ENCODE results near the gene TBRG1.
"Not testable (repeated sequence)": the region's sequence is repeated elsewhere in the genome, so short reads cannot be mapped to it uniquely, and the experiment has no call there.

Gene TBRG1, protein sequence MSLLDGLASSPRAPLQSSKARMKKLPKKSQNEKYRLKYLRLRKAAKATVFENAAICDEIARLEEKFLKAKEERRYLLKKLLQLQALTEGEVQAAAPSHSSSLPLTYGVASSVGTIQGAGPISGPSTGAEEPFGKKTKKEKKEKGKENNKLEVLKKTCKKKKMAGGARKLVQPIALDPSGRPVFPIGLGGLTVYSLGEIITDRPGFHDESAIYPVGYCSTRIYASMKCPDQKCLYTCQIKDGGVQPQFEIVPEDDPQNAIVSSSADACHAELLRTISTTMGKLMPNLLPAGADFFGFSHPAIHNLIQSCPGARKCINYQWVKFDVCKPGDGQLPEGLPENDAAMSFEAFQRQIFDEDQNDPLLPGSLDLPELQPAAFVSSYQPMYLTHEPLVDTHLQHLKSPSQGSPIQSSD

DNA sequence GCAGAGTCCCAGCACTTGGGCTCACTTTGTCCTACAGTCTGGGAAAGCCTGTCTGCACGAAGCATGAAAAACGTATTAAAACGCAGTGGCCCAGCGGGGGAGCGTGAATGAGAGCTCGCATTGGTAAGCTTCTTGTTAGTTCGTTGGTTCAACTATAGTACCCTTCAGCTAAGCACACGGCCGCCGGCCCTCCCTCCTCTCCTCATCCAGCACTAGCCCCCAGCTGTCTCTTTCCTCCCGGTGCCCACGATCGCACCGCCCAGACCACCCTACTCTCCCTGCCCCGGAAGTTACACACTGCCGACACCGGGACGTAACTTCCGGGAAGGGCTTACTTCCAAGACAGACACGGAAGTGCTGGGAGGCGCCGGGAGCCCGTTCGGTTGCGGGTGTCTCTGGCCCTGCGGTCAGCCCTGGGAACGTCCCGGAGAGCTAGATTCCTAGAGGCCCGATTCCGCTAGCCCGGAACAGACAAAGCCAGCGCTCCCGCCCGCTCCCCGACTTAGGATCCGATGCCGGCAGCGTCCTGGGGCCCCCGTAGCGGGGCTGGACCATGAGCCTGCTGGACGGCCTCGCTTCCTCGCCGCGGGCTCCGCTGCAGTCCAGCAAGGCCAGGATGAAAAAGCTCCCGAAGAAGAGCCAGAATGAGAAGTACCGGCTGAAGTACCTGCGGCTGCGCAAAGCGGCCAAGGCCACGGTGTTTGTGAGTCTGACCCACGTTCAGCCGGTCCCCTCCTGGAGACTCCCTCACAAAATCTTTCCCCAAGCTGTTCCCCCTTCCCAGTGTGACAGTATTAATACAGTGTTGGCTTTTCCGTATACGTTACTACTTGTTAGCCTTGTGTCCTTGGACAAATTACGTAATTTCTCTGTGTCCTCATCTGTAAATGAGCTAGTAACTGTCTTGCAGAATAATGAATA lies at the start of gene TBRG1:
TSS of gene TBRG1 (plus strand) at position 334 of the 921 bp plus-strand sequence. CDS start at position 554, 220 bp downstream.
- peak; percentile 71 to 79 (median 78) for DNase-seq (ENCODE audit: low read depth in 3 of 3)

DNA sequence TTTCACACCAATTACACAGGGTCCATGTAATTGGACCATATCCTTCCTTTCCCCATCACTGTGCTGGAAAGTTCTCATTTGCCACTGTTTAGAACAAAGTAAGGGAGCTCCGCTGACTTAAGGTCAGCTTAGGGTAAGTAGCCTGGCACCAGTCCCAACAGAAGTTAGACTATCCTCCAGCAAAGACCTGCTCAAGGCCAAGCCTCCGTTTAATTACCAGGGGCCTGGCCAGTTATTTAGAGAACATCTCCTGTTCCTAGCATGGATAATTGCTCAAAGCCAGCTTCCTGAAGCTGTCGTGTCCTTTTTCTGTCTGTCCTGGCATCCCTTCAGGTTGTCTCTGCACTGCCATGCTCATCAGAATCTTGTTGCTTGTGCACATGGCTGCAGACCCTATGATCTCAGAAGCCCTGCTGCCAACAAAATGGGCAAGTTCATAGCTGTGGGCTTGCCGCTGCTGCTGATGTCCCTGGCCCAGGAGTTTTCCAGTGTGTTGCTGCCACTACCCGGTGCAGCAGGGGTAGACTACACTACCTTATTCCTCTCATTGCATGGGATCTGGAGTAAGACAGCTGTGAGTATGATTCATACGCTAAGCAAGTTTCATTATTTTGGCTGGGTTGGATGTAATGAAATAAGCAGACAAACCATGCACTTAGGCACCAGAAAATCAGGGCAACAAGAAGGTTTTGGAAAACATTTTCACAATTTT lies 44.8 kb upstream of the TBRG1 start:
- DNase-seq (ENCODE audit: low read depth in 3 of 3): no peak

DNA sequence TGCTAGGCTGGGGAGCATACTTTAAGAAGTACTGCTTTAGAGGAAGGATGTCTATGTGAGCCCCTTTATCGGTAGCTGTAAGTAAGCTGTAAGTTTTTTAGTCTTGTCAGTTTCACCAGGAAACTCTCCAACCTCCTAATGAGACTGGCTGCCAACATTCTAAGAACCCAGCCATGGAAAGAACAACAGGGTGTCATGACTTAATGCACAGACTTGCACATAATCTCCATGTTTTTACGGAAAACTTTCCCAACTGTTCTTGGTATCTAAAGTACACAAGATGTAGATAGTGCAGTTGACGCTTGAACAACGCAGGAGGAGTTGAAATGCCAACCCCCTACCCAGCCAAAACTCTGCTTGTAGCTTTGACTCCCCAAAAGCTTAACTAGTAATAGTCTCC lies 43.9 kb upstream of the TBRG1 start:
- DNase-seq (ENCODE audit: low read depth in 3 of 3): no peak

DNA sequence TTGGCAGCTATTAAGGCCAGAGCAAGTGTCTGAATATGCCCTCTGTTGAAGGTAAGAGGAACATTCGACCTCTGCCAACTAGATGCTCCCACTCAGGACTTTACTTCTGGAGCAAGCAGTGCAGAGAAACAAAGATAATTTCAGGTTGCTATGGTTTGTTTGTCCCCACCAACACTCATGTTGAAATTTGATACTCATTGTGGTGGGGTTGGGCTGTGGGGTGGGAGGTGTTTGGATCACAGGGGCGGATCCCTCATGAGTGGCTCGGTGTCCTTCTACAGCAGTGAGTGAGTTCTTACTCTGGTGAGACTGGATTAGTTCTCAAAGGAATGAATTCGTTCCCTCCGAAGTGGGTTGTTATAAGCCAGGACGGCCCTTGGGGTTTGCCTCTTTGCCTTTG lies 40.8 kb upstream of the TBRG1 start:
- no peak for DNase-seq (ENCODE audit: low read depth in 3 of 3)

DNA sequence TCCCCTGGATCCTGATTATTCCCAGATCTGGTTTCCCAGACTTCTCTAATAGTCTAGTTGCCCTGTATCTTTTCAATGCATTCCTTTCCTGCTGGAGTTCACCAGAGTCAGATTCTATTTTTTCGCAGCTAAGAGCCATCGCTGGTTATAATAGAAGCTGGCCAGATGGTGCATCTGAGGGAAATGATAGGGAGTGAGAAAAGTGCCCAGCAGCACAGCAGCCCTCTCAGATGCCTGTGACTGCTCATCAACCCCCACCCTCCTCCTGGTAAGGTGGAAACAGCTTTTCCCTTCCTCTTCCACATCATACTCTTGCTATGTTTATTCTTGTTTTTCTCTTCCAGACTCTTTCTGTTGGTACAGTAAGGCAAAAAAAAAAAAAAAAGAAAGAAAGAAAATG lies 40.1 kb upstream of the TBRG1 start:
- no peak for DNase-seq (ENCODE audit: low read depth in 3 of 3)

DNA sequence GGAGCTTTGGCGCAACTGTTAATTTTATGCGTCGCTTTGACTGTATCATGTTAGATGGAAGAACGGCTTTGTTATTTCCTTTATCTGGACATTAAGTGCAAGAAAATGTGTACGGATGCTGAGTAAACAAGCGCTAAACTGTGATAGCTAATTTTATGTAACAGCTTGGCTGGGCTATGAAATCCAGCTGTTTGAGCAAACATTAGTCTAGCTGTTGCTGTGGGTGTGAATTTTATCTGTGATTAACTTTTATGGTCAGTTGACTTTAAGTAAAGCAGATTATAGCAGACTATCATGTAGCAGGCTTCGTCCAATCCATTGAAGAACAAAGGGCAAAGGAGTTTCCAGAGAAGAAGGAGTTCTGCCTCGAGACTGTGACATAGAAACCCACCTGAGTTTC lies 38.9 kb upstream of the TBRG1 start:
- DNase-seq (ENCODE audit: low read depth in 3 of 3): no peak

DNA sequence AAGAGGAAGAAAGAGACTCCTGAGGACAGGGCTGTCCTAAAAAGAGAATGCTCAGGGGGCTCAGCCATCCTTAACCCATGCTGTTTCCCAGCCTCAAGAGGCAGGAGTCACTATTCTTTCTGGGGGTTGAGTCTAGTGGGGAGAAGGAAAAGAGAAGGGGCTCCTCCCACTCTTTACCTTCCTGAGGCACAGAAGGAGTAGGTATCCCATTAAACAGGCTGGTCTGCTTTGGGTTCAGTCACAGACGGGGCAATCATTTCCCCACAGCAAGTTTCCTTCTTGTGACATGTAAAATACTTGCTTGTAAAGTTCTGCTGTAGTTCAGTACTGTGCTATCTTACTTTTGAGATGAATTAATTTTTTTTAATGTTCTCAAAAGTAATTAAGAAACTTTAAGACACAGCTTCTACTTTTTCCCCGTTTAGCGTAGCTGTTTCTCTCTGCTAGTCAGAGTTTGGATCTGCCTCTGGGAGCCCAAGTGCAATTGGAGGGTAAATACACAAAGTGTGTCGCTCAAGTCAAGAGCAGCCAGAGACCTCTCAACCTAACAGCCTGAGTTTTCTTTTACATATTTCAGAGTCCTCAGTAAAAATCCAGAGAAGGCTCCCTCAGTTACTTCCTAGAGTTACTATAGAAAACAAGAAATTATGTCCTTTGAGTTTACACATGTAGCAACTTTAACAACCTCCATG lies 37.8 kb upstream of the TBRG1 start:
- DNase-seq (ENCODE audit: low read depth in 3 of 3): no peak

DNA sequence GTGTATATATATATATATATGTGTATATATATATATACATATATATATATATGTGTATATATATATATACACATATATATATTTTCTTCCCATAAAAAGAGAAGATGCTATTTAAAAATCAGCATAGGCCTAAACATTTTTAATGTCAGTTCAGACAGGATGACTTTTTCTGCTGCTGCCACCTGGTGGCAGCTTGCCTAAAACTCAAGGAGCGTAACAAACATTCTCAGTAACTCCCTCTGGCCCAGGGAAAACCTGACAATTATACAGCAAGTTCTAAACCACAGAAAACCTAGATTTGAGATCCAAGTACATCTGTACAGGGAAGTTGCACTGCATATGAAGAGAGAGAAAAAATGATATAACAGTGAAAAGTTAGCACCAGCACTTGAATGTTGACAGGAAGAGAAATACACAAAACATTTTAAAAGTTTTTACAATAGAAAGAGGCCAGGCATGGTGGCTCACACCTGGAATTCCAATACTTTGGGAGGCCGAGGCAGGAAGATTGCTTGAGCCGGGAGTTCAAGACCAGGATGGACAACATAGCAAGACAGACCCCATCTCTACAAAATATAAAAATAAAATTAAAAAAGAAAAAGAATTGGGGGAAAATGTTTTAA lies 36.3 kb upstream of the TBRG1 start:
- peak; percentile 3 to 35 (median 7) for DNase-seq (ENCODE audit: low read depth in 3 of 3)

DNA sequence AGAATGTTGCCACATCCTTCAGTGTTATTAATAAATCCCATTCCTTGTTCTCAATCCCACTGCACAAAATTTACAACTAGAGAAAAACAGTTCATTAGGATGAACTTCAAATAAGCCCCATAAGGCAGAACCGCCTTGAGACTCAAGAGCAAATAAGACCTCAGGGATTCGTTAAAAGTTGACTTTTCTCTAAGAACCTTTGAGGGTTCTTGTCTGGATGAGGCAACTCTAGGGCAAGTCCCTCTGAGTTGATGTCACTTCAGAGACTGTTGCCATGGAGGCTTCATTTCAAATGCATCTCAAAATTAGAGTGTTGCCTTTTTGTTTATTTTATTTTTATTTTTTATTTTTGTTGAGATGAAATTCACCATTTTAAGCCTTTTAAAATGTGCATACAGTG lies 31.2 kb upstream of the TBRG1 start:
- no peak for DNase-seq (ENCODE audit: low read depth in 3 of 3)

DNA sequence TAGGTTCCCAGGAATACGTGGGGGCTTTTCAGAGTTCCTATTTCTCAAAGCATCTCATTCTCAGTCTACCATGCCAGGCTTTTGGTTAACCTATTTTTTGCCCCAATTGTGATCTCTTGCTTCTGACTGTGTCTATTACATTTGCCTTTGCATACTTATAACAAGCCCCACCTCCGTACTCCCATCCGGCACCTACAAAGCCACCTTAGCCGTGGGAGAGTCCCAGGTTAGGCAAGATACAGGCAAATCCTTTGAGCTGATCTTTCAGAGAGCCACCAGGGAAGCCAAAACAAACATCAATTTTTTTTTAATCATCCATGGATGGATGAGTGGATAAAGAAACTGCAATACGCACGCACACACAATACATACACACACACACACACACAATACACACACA lies 30.0 kb upstream of the TBRG1 start:
- no peak for DNase-seq (ENCODE audit: low read depth in 3 of 3)

DNA sequence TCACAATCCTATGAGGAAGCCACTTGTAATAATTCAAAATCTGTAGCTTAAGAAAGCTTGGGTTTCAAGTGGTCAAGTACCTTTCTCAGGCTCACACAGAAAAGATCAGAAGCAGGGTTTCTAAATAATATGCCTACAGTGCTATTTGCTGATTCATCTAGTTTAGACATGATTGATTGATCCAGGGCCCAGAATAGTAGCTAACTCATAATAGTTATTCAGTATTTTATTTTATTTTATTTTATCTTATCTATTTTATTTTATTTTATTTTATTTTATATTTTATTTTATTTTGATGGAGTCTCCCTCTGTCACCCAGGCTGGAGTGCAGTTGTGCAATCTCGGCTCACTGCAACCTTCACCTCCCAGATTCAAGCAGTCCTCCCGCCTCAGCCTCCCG lies 27.4 kb upstream of the TBRG1 start:
- DNase-seq (ENCODE audit: low read depth in 3 of 3): no peak

DNA sequence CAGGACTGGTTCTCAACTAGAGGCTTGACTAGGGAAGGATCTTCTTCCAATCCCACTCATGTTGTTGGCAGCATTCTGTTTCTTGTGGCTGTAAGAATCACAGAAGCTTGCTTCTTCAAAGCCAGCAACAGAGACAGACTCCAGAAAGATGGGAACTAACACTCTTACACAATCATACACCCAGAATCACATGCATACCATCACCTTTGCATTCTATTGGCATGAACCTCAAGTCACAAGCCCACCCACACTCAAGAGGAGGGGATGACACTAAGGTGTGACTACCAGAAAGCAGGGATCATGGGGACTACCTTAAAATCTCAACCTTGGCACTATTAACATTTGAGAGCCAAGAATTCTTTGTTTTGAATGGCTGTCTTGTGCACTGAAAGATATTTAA lies 25.0 kb upstream of the TBRG1 start:
- DNase-seq (ENCODE audit: low read depth in 3 of 3): no peak

DNA sequence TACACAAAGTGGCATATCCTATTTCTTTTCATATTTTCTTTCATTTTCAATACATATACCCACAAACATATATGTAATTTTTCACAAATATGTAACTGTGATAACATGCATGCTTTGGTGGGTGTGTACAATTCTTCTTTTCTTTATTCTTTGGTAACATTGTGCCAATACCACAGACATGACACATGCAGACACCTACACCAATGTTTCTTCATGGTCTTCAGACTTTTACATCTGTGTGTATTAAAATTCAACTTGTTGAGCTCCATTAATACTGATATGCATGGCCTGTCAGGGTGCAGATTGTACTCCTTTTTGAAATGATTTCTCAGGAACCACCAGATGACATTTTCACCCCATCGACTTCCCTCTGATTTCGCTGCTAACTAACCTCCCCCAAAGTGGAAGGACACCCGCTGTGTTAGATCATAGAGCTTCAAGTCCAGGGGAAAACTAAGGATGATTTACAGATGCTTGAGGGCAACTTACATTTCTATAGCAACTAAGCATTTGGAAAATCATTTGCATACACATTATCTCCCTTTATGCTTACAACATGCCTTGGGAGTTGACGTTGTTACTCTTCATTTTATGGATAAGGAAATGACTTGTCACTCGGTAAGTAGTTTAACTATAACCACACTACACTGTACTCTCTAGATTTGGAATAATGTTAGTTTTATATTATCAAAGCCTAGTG lies 21.9 kb upstream of the TBRG1 start:
- no peak for DNase-seq (ENCODE audit: low read depth in 3 of 3)

DNA sequence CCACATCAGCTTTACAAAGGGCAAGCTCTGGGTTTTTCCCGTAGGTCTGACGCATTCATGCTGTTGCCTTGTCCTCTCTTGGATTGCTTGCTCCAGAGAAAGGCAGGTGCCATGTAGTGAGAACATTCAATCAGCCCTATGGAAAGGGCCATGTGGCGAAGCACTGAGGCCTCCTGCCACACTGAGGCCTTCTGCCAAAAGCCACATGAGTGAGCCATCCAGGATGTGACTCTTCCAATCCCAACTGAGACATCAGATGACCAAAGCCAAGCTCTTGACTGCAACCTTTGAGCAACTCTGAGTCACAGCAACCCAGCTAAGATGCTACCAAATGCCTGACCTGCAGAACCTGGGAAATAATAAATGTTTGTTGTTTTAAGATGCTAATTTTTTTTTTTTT lies 20.5 kb upstream of the TBRG1 start:
- no peak for DNase-seq (ENCODE audit: low read depth in 3 of 3)

DNA sequence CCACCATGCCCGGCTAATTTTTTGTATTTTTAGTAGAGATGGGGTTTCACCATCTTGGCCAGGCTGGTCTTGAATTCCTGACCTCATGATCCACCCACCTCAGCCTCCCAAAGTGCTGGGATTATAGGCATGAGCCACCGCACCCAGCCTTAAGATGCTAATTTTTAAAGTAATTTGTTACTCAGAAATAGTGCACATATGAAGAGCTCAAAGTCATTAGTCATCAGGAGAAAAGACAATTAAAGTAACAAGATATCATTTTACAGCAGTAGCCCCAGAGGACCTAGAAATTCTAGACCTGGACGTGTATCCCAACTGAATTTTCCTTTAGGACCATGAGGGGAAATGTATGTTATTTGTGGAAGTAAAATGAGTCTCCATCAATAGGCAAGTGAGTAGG lies 19.9 kb upstream of the TBRG1 start:
- not testable (repeated sequence) for DNase-seq (ENCODE audit: low read depth in 3 of 3)

DNA sequence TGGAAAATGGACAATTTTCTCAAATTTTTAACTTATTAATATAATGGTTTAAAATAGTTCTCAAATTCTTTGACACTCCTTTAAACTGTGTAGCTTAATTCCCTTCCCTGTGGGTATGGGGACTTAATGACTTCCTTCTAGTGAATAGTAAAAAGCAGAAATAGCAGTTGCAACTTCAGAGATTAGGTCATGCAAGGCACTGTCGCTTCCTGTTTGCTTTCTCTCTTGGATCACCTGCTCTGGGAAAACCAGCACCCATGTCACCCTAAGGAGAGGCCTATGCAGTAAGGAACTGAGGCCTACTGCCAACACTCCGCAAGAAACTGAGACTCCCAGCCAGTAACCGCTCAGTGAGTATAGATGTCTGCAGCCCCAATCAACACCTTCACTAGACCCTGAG lies 16.9 kb upstream of the TBRG1 start:
- no peak for DNase-seq (ENCODE audit: low read depth in 3 of 3)

DNA sequence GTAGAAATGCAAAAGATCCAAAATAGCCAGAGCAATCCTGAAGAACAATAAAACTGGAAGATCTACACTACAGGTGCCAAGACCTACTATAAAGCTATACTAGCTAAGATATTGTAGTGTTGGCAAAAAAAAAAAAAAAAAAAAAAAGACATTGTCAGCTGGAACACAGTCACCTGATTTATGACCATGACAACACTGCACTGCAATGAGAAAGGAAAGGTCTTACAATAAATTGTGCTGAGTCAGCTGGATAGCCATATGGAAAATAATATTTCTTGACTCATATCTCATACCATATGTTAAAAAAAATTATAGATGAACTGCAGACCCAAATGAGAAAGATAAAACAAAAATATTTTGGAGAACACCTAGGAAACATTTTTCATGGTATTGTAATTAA lies 14.5 kb upstream of the TBRG1 start:
- no peak for DNase-seq (ENCODE audit: low read depth in 3 of 3)

DNA sequence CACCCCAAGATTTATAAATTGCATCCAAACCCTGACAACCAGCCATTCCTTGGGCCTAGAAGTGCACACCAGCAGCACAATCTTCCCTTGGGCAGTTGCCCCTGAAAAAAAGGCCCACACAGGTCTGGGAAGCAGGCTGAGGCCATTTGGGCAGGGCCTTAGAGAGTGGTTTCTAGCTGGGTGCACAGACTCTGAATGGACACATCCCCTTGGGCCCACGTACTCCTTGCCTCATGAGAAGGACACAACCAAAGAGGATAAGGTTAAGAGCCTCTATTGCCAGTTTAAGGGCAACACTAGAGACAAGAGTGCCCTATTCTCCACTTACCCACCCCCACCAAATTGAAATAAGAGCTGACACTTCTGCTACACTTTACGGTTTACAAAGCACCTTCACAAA lies 12.4 kb upstream of the TBRG1 start:
- DNase-seq (ENCODE audit: low read depth in 3 of 3): no peak

DNA sequence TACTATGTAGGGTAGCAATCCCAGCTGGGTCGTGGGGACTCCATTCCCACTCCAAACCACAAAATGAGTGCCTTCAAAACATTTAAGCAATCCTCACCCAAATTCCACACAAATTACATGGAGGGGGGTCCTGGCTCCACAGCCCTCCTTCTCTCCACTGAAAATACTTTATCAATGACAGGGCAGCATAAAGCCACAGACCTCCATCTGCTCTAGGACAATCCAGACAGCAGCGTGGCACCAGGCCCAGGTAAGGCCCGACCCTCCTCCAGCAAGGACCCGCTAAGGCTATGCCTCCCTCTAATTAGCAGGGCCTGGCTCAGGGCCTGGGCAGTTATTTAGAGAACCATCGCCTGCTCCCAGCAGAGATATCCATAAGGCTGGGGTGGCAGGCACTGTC lies 11.6 kb upstream of the TBRG1 start, which contains the start of gene PANX3:
TSS of gene PANX3 (plus strand) at position 365 of the 400 bp plus-strand sequence. CDS start 129 bp downstream, outside the sequence.
- DNase-seq (ENCODE audit: low read depth in 3 of 3): no peak

DNA sequence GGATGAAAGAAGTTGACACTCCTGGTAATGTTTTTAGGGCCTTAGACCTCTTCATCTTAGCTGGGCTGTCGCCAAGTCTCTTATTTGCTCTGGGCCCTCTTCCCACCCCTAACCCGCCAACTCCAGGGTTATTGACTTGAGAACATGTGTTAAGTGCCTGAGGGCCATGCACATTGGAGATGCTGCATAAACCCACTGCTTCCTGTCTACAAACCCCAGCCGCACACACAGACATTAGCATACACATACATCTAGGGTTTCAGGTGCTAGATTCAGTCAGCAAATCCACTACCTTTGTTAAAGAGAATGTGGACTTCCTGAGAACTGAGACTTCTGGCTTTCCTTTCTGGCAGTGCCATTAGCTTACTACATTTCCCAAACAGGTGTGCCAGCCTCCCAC lies 10.6 kb upstream of the TBRG1 start:
- no peak for DNase-seq (ENCODE audit: low read depth in 3 of 3)
